OCI-LY7 (cell line): ENCODE measurements around the gene DNAJC3. TPM values are rescaled to one million over a fixed set of nuclear protein-coding genes. Genes with fewer than 3 reads are reported as not detected.

Experiments used
- Bru-seq: library from RNA; stranded (reverse); fragments of 400-500 nt; gene quantifications from one replicate; lab custom pipeline; 2021; lab: Mats Ljungman, UMichigan
- BruChase-seq, 2 experiments: library from RNA; stranded (reverse); fragments of 400-500 nt; gene quantifications; one replicate each; lab custom pipeline; 2021; lab: Mats Ljungman, UMichigan
- BruUV-seq: library from RNA; stranded (reverse); fragments of 400-500 nt; replicated peaks from 2 replicates; lab custom pipeline; 2021; lab: Mats Ljungman, UMichigan
- CTCF ChIA-PET: fragments of 300-600 bp; sonication (Branson Sonifier 250); formaldehyde crosslinking; loops from one replicate; lab custom pipeline; 2022; ENCODE audit warnings: antibody characterized with exemption; ENCODE audit not compliant: unreplicated experiment; lab: Charles Lee
- POLR2A ChIA-PET: fragments of 300-600 bp; sonication (Branson Sonifier 250); formaldehyde crosslinking; loops from one replicate; lab custom pipeline; 2022; ENCODE audit warnings: antibody characterized with exemption; lab: Charles Lee
- DNase-seq: peaks from one replicate; pipeline ENCODE4 v3.0.0-alpha.2; 2015; ENCODE audit warnings: low spot score
- H2AFZ ChIP-seq: fragments of 200-600 bp; sonication (generic), shearing (Covaris generic); 2 replicates; pipeline ENCODE4 v1.6.1; 2014; ENCODE audit warnings: mild to moderate bottlenecking, antibody characterized with exemption, low read length, moderate library complexity
- H3K27ac ChIP-seq: fragments of 200-600 bp; sonication (generic); 2 replicates; pipeline ENCODE4 v1.5.1; 2014; ENCODE audit warnings: mixed run types, low read depth, mild to moderate bottlenecking, moderate library complexity, low read length, inconsistent platforms; ENCODE audit not compliant: poor library complexity, severe bottlenecking
- H3K36me3 ChIP-seq: fragments of 200-600 bp; sonication (generic); 2 replicates; pipeline ENCODE4 v1.6.1; 2014; ENCODE audit warnings: mild to moderate bottlenecking, antibody characterized with exemption, low read length, moderate library complexity, mixed read lengths; ENCODE audit not compliant: insufficient read depth
- H3K4me1 ChIP-seq: fragments of 200-600 bp; sonication (generic); 2 replicates; pipeline ENCODE4 v1.5.1; 2014; ENCODE audit warnings: mild to moderate bottlenecking, low read length; ENCODE audit not compliant: insufficient read depth, poor library complexity, severe bottlenecking
- H3K4me2 ChIP-seq: fragments of 200-600 bp; sonication (generic); 2 replicates; pipeline ENCODE4 v1.6.1; 2014; ENCODE audit warnings: mild to moderate bottlenecking, low read length
- H3K4me3 ChIP-seq: fragments of 200-600 bp; sonication (generic); 2 replicates; pipeline ENCODE4 v1.5.1; 2014; ENCODE audit warnings: mild to moderate bottlenecking, low read depth, low read length; ENCODE audit not compliant: poor library complexity, severe bottlenecking
- H3K79me2 ChIP-seq: fragments of 200-600 bp; sonication (generic); 2 replicates; pipeline ENCODE4 v1.6.1; 2016; ENCODE audit warnings: low read depth, mild to moderate bottlenecking, low read length, moderate library complexity, mixed read lengths; ENCODE audit not compliant: insufficient read depth
- H3K9me2 ChIP-seq: fragments of 200-600 bp; sonication (generic); 2 replicates; pipeline ENCODE4 v1.6.1; 2016; ENCODE audit warnings: mild to moderate bottlenecking, low read length, mixed read lengths; ENCODE audit not compliant: insufficient read depth
- H3K9me3 ChIP-seq: fragments of 200-600 bp; sonication (generic); 2 replicates; pipeline ENCODE4 v1.6.1; 2014; ENCODE audit warnings: mild to moderate bottlenecking, mixed run types, low read length, mixed read lengths
- H4K20me1 ChIP-seq: fragments of 200-600 bp; sonication (generic); 2 replicates; pipeline ENCODE4 v1.6.1; 2014; ENCODE audit warnings: mild to moderate bottlenecking, antibody characterized with exemption, low read length, moderate library complexity, mixed read lengths; ENCODE audit not compliant: insufficient read depth
- CTCF ChIP-seq: fragments of 200-600 bp; sonication (generic); conservative IDR thresholded peaks from 2 replicates; pipeline ENCODE4 v1.5.1; 2014; ENCODE audit warnings: mild to moderate bottlenecking, antibody characterized with exemption, low read length, moderate library complexity, mixed read lengths
- EZH2phosphoT487 ChIP-seq: fragments of 200-600 bp; sonication (generic); IDR thresholded peaks from 2 replicates; pipeline ENCODE4 v1.6.1; 2018; ENCODE audit warnings: low read depth, borderline replicate concordance, mild to moderate bottlenecking, mixed run types, antibody characterized with exemption, low read length, moderate library complexity, mixed read lengths
- intact Hi-C: fragments of 100-400 bp; cut with micrococcal nuclease; formaldehyde crosslinking; loops from one replicate; pipeline ENCODE4 v1.10.0; 2022; ENCODE audit not compliant: unreplicated experiment
- long read RNA-seq: library from polyadenylated mRNA; stranded (forward); transcript quantifications from one replicate; pipeline ENCODE4 v2.0.0, GENCODE V29; 2022
- total RNA-seq, 2 experiments: library from RNA; depleted of rRNA in 1 of 2; stranded (reverse); fragments of >200 nt in 1 of 2; shearing (Covaris generic) in 1 of 2; gene quantifications; 2 replicates each; pipeline ENCODE4 v1.2.3, GENCODE V29; 2014 to 2022

DNAJC3 gene, protein sequence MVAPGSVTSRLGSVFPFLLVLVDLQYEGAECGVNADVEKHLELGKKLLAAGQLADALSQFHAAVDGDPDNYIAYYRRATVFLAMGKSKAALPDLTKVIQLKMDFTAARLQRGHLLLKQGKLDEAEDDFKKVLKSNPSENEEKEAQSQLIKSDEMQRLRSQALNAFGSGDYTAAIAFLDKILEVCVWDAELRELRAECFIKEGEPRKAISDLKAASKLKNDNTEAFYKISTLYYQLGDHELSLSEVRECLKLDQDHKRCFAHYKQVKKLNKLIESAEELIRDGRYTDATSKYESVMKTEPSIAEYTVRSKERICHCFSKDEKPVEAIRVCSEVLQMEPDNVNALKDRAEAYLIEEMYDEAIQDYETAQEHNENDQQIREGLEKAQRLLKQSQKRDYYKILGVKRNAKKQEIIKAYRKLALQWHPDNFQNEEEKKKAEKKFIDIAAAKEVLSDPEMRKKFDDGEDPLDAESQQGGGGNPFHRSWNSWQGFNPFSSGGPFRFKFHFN
- 5.0 and 5.4 TPM in 2 replicates for total RNA-seq (2014; rRNA removed; shearing (Covaris generic))
- total RNA-seq (2022): 10.0 and 11.1 TPM in 2 replicates
- Bru-seq, nascent RNA: percentile 77 among the genes with signal in this experiment
- percentile 65 among the genes with signal in this experiment for BruChase-seq, experiment 1, labeled RNA remaining after a 6-hour chase
- percentile 75 among the genes with signal in this experiment for BruChase-seq, experiment 2, labeled RNA remaining after a 2-hour chase
- long read RNA-seq, full-length matches to known transcripts: 10 of 13 reads
- long read RNA-seq, partial matches to known transcripts: 0 of 13 reads
- long read RNA-seq, other reads (novel, unspliced or antisense): 3 of 13 reads

DNA sequence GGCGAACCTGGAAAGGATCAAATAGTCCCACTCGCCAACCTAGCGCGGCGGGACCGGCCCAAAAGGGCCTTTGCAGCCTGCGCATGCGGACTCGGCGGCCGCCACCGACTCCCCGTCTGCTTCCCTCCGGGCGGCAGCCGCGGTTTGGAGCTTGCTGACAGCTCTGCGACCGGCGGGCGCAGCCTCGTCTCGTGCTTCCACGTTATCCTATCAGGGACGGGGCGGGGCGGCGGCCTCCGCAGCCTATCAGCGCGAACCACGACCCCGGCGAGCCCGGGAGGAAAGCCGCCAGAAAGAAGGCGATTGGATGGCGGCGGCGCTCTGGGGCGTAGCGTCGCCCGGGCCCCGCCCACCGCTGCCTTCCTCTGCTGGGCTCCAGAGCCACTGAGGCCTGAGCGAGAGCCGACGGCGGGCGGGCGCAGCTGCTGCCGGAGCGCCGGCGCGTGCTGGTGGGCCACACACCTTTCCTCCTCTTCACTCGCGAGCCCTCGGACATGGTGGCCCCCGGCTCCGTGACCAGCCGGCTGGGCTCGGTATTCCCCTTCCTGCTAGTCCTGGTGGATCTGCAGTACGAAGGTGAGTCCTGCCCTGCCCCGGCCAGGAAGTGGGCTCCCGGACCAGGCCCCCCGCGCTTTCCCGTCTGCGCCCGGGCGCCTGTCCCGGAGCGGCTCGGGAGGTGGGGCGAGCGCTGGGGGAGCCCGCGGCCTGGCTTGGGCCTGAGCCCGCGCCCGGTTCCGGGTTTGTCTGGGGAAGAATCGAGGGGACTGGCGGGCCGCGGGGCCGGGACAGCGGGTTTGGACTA, at the start of gene DNAJC3:
Gene DNAJC3, plus strand, starts transcription at position 378 of the 802 bp plus-strand sequence. Its CDS starts 117 bp downstream, at position 495.
- Histone ChIP-seq H2AFZ (peak within 1 kb of the TSS; percentile 89), H3K4me3 (peak within 1 kb of the TSS; percentile 90), H3K9me2 (no peaks in the 10 kb centered on the region), H3K27ac (peak within 1 kb of the TSS; percentile 46), H3K4me2 (peak within 1 kb of the TSS; percentile 97), H3K4me1 (peaks cover 23% of the 10 kb centered on the region), H3K9me3 (no peaks in the 10 kb centered on the region), H4K20me1 (no peaks in the 10 kb centered on the region), H3K79me2 (peaks cover 15% of the 10 kb centered on the region; the same call in 1 of the 2 replicates), H3K36me3 (no peaks in the 10 kb centered on the region; the same call in 1 of the 2 replicates)
- DNase-seq: peak; percentile 92
- intact Hi-C loops: no loop called here
- TF ChIP-seq EZH2phosphoT487 (no peak), CTCF (no peak)
- ChIA-PET POLR2A (interaction anchor here (0.9 kb wide), 1 partner anchor 16 kb away, joined by 3 read pairs; no protein-coding TSS in a partner anchor), CTCF (no interaction called here)
- no TSS peak for BruUV-seq

DNA sequence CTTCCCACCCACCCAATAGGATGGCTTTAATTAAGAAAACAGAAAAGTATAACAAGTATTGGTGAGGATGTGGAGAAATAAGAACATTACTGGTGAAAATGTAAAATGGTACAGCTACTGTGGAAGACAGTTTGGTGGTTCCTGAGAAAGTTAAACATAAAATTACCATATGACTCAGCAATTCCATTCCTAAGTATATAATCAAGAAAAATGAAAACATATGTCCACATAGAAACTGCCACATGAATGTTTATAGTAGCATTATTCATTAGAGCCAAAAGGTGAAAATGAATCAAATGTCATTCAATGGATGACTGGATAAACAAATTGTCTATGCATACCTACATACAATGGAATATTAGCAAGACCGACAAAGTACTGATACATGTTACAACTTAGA, 49.3 kb upstream of the DNAJC3 start:
- intact Hi-C loops: no loop called here
- no TSS peak for BruUV-seq

DNA sequence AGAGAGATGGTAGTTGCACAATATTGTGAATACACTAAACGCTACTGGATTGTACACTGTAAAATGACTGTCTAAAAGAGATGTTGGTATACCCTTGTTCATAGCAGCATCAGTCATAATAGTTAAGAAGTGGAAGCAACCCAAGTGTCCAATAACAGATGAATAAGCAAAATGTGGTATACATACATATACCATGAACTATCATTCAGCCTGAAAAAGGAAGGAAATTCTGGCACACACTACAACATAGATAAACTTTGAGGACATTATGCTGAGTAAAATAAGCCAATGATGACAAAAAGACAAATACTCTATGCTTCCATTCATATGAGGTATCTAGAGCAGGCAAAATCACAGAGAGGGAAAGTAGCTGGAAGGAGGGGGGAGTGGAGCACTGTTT, 48.5 kb upstream of the DNAJC3 start:
- Histone ChIP-seq H3K27ac (no peak overlapping the region), H3K4me3 (no peak overlapping the region), H3K4me1 (no peaks in the 10 kb centered on the region), H3K36me3 (no peaks in the 10 kb centered on the region), H3K9me2 (no peaks in the 10 kb centered on the region), H2AFZ (no peak overlapping the region), H3K79me2 (no peaks in the 10 kb centered on the region), H3K9me3 (no peaks in the 10 kb centered on the region), H3K4me2 (no peak overlapping the region), H4K20me1 (no peaks in the 10 kb centered on the region)
- DNase-seq: no peak
- intact Hi-C loops: no loop called here
- CTCF ChIA-PET: no interaction called here
- POLR2A ChIA-PET: no interaction called here
- no peak for TF ChIP-seq EZH2phosphoT487
- no peak for TF ChIP-seq CTCF
- no TSS peak for BruUV-seq

More for the DNA sequence above, 49.3 kb upstream of the DNAJC3 start:
- no peak overlapping the region for H3K4me2 ChIP-seq
- CTCF ChIA-PET: no interaction called here
- no peaks in the 10 kb centered on the region for H3K79me2 ChIP-seq
- H2AFZ ChIP-seq: no peak overlapping the region
- TF ChIP-seq EZH2phosphoT487: no peak
- no peaks in the 10 kb centered on the region for H3K9me3 ChIP-seq
- no peak overlapping the region for H3K4me3 ChIP-seq
- H3K4me1 ChIP-seq: no peaks in the 10 kb centered on the region
- no peaks in the 10 kb centered on the region for H3K9me2 ChIP-seq
- H4K20me1 ChIP-seq: no peaks in the 10 kb centered on the region
- POLR2A ChIA-PET: no interaction called here
- no peaks in the 10 kb centered on the region for H3K36me3 ChIP-seq
- no peak overlapping the region for H3K27ac ChIP-seq
- no peak for DNase-seq
